ENCODE data around the gene CHST5. TPM values are rescaled to one million over a fixed set of nuclear protein-coding genes. Genes with fewer than 3 reads are reported as not detected.

Gene CHST5
- total and polyA plus RNA-seq, 2 of the 8 experiments (the other 6 are each of a cell fraction or from before 2014, with no cell fraction given) = 0.13 to 0.23 TPM

GRCh38 chr16:75555213-75555706, 19.4 kb upstream of the CHST5 start (continued):
- TF ChIP-seq YY1 (IDR thresholded peaks at IDR 0.05; ENCODE audit: low read depth, low read length) = peak; percentile 49; the same call in 1 of the 2 replicates
- peak; percentile 97 for TF ChIP-seq CREB1 (IDR thresholded peaks at IDR 0.05)
- TF ChIP-seq, protein P1, sequence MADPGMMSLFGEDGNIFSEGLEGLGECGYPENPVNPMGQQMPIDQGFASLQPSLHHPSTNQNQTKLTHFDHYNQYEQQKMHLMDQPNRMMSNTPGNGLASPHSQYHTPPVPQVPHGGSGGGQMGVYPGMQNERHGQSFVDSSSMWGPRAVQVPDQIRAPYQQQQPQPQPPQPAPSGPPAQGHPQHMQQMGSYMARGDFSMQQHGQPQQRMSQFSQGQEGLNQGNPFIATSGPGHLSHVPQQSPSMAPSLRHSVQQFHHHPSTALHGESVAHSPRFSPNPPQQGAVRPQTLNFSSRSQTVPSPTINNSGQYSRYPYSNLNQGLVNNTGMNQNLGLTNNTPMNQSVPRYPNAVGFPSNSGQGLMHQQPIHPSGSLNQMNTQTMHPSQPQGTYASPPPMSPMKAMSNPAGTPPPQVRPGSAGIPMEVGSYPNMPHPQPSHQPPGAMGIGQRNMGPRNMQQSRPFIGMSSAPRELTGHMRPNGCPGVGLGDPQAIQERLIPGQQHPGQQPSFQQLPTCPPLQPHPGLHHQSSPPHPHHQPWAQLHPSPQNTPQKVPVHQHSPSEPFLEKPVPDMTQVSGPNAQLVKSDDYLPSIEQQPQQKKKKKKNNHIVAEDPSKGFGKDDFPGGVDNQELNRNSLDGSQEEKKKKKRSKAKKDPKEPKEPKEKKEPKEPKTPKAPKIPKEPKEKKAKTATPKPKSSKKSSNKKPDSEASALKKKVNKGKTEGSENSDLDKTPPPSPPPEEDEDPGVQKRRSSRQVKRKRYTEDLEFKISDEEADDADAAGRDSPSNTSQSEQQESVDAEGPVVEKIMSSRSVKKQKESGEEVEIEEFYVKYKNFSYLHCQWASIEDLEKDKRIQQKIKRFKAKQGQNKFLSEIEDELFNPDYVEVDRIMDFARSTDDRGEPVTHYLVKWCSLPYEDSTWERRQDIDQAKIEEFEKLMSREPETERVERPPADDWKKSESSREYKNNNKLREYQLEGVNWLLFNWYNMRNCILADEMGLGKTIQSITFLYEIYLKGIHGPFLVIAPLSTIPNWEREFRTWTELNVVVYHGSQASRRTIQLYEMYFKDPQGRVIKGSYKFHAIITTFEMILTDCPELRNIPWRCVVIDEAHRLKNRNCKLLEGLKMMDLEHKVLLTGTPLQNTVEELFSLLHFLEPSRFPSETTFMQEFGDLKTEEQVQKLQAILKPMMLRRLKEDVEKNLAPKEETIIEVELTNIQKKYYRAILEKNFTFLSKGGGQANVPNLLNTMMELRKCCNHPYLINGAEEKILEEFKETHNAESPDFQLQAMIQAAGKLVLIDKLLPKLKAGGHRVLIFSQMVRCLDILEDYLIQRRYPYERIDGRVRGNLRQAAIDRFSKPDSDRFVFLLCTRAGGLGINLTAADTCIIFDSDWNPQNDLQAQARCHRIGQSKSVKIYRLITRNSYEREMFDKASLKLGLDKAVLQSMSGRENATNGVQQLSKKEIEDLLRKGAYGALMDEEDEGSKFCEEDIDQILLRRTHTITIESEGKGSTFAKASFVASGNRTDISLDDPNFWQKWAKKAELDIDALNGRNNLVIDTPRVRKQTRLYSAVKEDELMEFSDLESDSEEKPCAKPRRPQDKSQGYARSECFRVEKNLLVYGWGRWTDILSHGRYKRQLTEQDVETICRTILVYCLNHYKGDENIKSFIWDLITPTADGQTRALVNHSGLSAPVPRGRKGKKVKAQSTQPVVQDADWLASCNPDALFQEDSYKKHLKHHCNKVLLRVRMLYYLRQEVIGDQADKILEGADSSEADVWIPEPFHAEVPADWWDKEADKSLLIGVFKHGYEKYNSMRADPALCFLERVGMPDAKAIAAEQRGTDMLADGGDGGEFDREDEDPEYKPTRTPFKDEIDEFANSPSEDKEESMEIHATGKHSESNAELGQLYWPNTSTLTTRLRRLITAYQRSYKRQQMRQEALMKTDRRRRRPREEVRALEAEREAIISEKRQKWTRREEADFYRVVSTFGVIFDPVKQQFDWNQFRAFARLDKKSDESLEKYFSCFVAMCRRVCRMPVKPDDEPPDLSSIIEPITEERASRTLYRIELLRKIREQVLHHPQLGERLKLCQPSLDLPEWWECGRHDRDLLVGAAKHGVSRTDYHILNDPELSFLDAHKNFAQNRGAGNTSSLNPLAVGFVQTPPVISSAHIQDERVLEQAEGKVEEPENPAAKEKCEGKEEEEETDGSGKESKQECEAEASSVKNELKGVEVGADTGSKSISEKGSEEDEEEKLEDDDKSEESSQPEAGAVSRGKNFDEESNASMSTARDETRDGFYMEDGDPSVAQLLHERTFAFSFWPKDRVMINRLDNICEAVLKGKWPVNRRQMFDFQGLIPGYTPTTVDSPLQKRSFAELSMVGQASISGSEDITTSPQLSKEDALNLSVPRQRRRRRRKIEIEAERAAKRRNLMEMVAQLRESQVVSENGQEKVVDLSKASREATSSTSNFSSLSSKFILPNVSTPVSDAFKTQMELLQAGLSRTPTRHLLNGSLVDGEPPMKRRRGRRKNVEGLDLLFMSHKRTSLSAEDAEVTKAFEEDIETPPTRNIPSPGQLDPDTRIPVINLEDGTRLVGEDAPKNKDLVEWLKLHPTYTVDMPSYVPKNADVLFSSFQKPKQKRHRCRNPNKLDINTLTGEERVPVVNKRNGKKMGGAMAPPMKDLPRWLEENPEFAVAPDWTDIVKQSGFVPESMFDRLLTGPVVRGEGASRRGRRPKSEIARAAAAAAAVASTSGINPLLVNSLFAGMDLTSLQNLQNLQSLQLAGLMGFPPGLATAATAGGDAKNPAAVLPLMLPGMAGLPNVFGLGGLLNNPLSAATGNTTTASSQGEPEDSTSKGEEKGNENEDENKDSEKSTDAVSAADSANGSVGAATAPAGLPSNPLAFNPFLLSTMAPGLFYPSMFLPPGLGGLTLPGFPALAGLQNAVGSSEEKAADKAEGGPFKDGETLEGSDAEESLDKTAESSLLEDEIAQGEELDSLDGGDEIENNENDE (IDR thresholded peaks at IDR 0.05; ENCODE audit: insufficient replicate concordance, low read length) = no peak
- TF ChIP-seq CBX8 (IDR thresholded peaks at IDR 0.05; ENCODE audit: borderline replicate concordance, low read depth, low read length) = no peak
- TF ChIP-seq USF2 (IDR thresholded peaks at IDR 0.05; ENCODE audit: low read length) = no peak
- TF ChIP-seq CTBP2 (IDR thresholded peaks at IDR 0.05; ENCODE audit: borderline replicate concordance, insufficient read depth, insufficient read length, low read length) = no peak
- no peak for TF ChIP-seq EGR1 (IDR thresholded peaks at IDR 0.05; ENCODE audit: borderline replicate concordance, low read depth, low read length)
- TF ChIP-seq CHD2 (IDR thresholded peaks at IDR 0.05; ENCODE audit: low read length) = no peak
- peak; percentile 51; the same call in 1 of the 2 replicates for TF ChIP-seq TBP (IDR thresholded peaks at IDR 0.05; ENCODE audit: low read depth, low read length)
- no peak for TF ChIP-seq MAX (IDR thresholded peaks at IDR 0.05)

All from H1 (cell line).